Measurements from ENCODE around the gene NDUFB5. TPM values are rescaled to one million over a fixed set of nuclear protein-coding genes. Genes with fewer than 3 reads are reported as not detected.
"Not testable (repeated sequence)": the region's sequence is repeated elsewhere in the genome, so short reads cannot be mapped to it uniquely, and the experiment has no call there.

Gene NDUFB5
- polyA plus RNA-seq, 1 donor from 2014 or later, result 272 TPM

DNA sequence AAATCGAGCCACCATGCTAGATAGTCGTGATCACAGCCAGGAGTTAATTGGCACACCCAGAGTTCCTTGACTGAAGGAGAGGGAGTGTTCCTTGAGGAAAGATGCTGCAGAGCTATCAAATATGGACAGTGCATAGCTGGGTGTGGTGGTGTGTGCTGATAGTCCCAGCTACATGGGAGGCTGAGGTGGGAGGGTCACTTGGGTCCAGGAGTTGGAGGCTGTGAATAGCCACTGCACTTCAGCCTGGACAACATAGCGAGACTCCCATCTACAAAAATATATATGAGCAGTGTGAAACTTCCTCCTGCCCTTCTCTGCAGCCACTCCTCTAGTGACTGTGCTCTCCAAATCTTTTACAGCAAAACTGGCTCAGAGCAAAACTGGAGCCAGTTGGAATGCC lies 38.3 kb downstream of the NDUFB5 start:
- Histone ChIP-seq H3K27ac (ENCODE audit: low read length) (no peak overlapping the region), H3K4me2 (ENCODE audit: low read length) (no peak overlapping the region), H3K36me3 (ENCODE audit: insufficient read depth, low read length) (no peaks in the 10 kb centered on the region), H3K9ac (ENCODE audit: low read length) (no peak overlapping the region), H3K9me2 (ENCODE audit: insufficient read depth, low read length) (no peaks in the 10 kb centered on the region), H2AFZ (ENCODE audit: low read depth, low read length) (no peak overlapping the region), H4K20me1 (ENCODE audit: insufficient read depth) (no peaks in the 10 kb centered on the region), H3K4me3 (ENCODE audit: low read length) (no peak overlapping the region), H3F3A (ENCODE audit: insufficient read depth, low read length, poor library complexity, severe bottlenecking) (no peaks in the 10 kb centered on the region), H3K27me3 (ENCODE audit: insufficient read depth, low read depth, low read length) (no peaks in the 10 kb centered on the region), H3K79me2 (replicated peaks; ENCODE audit: insufficient read depth, low read length) (no peaks in the 10 kb centered on the region), H3K9me3 (ENCODE audit: low read length) (no peaks in the 10 kb centered on the region)
- TF ChIP-seq CTCF (IDR thresholded peaks at IDR 0.05; ENCODE audit: poor library complexity, severe bottlenecking) (no peak), RAD21 (conservative IDR thresholded peaks at IDR 0.05) (no peak), POLR2AphosphoS5 (IDR thresholded peaks at IDR 0.05) (no peak), MXI1 (conservative IDR thresholded peaks at IDR 0.05; ENCODE audit: poor library complexity, severe bottlenecking) (no peak), SMC3 (conservative IDR thresholded peaks at IDR 0.05; ENCODE audit: poor library complexity) (no peak), EZH2 (IDR thresholded peaks at IDR 0.05; ENCODE audit: borderline replicate concordance, insufficient read depth, low read length, poor library complexity, severe bottlenecking) (no peak)

DNA sequence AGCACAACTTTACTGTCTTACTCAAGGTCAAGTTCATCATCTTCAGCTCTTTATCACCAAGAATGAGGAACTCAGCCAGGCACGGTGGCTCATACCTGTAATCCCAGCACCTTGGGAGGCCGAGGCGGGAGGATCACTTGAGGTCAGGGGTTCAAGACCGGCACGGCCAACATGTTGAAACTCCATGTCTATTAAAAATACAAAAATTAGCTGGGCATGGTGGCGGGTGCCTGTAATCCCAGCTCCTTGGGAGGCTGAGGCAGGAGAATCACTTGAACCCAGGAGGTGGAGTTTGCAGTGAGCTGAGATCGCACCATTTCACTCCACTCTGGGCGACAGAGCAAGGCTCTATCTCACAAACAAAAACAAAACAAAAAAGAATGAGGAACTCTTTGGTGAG lies 39.2 kb downstream of the NDUFB5 start:
- H3K36me3 ChIP-seq (ENCODE audit: insufficient read depth, low read length); H4K20me1 ChIP-seq (ENCODE audit: insufficient read depth); H3K9me2 ChIP-seq (ENCODE audit: insufficient read depth, low read length); H3K79me2 ChIP-seq (replicated peaks; ENCODE audit: insufficient read depth, low read length); H3K27me3 ChIP-seq (ENCODE audit: insufficient read depth, low read depth, low read length); H2AFZ ChIP-seq (ENCODE audit: low read depth, low read length); H3K9ac ChIP-seq (ENCODE audit: low read length); H3K9me3 ChIP-seq (ENCODE audit: low read length); H3F3A ChIP-seq (ENCODE audit: insufficient read depth, low read length, poor library complexity, severe bottlenecking); H3K27ac ChIP-seq (ENCODE audit: low read length); H3K4me2 ChIP-seq (ENCODE audit: low read length); H3K4me3 ChIP-seq (ENCODE audit: low read length): not testable (repeated sequence)

GRCh38 chr3:179646177-179646576 lies 41.6 kb downstream of the NDUFB5 start:
- no peak overlapping the region for H3K4me2 ChIP-seq (ENCODE audit: low read length)
- TF ChIP-seq POLR2AphosphoS5 (IDR thresholded peaks at IDR 0.05), result no peak
- TF ChIP-seq TAF1 (IDR thresholded peaks at IDR 0.05; ENCODE audit: low read depth), result no peak
- no peak for TF ChIP-seq MXI1 (conservative IDR thresholded peaks at IDR 0.05; ENCODE audit: poor library complexity, severe bottlenecking)
- TF ChIP-seq EP300 (conservative IDR thresholded peaks at IDR 0.05; ENCODE audit: poor library complexity, severe bottlenecking), result no peak
- no peak for TF ChIP-seq EZH2 (IDR thresholded peaks at IDR 0.05; ENCODE audit: borderline replicate concordance, insufficient read depth, low read length, poor library complexity, severe bottlenecking)
- no peak for TF ChIP-seq CTCF (IDR thresholded peaks at IDR 0.05; ENCODE audit: poor library complexity, severe bottlenecking)
- no peak for TF ChIP-seq SMC3 (conservative IDR thresholded peaks at IDR 0.05; ENCODE audit: poor library complexity)
- TF ChIP-seq RAD21 (conservative IDR thresholded peaks at IDR 0.05), result no peak
- TF ChIP-seq, protein P1, sequence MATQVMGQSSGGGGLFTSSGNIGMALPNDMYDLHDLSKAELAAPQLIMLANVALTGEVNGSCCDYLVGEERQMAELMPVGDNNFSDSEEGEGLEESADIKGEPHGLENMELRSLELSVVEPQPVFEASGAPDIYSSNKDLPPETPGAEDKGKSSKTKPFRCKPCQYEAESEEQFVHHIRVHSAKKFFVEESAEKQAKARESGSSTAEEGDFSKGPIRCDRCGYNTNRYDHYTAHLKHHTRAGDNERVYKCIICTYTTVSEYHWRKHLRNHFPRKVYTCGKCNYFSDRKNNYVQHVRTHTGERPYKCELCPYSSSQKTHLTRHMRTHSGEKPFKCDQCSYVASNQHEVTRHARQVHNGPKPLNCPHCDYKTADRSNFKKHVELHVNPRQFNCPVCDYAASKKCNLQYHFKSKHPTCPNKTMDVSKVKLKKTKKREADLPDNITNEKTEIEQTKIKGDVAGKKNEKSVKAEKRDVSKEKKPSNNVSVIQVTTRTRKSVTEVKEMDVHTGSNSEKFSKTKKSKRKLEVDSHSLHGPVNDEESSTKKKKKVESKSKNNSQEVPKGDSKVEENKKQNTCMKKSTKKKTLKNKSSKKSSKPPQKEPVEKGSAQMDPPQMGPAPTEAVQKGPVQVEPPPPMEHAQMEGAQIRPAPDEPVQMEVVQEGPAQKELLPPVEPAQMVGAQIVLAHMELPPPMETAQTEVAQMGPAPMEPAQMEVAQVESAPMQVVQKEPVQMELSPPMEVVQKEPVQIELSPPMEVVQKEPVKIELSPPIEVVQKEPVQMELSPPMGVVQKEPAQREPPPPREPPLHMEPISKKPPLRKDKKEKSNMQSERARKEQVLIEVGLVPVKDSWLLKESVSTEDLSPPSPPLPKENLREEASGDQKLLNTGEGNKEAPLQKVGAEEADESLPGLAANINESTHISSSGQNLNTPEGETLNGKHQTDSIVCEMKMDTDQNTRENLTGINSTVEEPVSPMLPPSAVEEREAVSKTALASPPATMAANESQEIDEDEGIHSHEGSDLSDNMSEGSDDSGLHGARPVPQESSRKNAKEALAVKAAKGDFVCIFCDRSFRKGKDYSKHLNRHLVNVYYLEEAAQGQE (IDR thresholded peaks at IDR 0.05; ENCODE audit: borderline replicate concordance), result no peak
- no peaks in the 10 kb centered on the region for H3F3A ChIP-seq (ENCODE audit: insufficient read depth, low read length, poor library complexity, severe bottlenecking)

More at GRCh38 chr3:179646177-179646576, 41.6 kb downstream of the NDUFB5 start:
- Histone ChIP-seq H3K4me3 (ENCODE audit: low read length) (no peak overlapping the region), H3K27ac (ENCODE audit: low read length) (no peak overlapping the region), H4K20me1 (ENCODE audit: insufficient read depth) (no peaks in the 10 kb centered on the region), H3K36me3 (ENCODE audit: insufficient read depth, low read length) (no peaks in the 10 kb centered on the region), H3K27me3 (ENCODE audit: insufficient read depth, low read depth, low read length) (no peaks in the 10 kb centered on the region), H2AFZ (ENCODE audit: low read depth, low read length) (no peak overlapping the region), H3K79me2 (replicated peaks; ENCODE audit: insufficient read depth, low read length) (no peaks in the 10 kb centered on the region), H3K9me3 (ENCODE audit: low read length) (no peaks in the 10 kb centered on the region), H3K9ac (ENCODE audit: low read length) (no peak overlapping the region), H3K9me2 (ENCODE audit: insufficient read depth, low read length) (no peaks in the 10 kb centered on the region)
